Amniotic epithelial cell (primary cell): ENCODE results near the gene SLC12A5.

Source experiments
- DNase-seq: peaks from one replicate; pipeline ENCODE4 v3.0.0-alpha.2; 2010; ENCODE audit warnings: low read depth

The SLC12A5 gene

GRCh38 chr20:46006964-46007363 lies 22.1 kb upstream of the SLC12A5 start:
- no peak for DNase-seq

GRCh38 chr20:46007671-46008070 lies 21.3 kb upstream of the SLC12A5 start:
- DNase-seq = no peak

- no peak for DNase-seq
Observed at GRCh38 chr20:46009816-46010215, 19.2 kb upstream of the SLC12A5 start.

DNA sequence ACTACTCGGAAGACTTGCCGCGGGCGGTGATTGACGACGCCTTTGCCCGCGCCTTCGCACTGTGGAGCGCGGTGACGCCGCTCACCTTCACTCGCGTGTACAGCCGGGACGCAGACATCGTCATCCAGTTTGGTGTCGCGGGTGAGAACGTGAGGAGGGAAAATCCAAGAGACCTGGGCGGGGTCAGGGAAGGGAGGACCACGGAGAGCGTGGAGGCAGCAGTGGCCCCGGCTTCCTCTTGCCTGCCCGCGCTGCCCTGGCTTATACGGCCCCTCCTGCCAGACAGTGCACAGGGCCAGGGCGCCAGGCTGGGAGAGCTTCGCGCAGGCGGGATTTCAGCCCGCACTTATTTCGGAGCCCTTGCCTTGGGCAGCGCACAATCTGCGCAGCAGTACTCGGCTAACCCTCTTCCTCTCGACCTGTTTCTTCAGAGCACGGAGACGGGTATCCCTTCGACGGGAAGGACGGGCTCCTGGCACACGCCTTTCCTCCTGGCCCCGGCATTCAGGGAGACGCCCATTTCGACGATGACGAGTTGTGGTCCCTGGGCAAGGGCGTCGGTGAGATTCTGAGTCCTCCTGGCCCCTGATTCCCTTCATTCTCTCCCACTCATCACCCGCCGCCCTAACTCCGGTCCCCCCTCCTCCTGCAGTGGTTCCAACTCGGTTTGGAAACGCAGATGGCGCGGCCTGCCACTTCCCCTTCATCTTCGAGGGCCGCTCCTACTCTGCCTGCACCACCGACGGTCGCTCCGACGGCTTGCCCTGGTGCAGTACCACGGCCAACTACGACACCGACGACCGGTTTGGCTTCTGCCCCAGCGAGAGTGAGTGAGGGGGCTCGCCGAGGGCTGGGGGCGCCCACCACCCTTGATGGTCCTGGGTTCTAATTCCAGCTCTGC lies 18.3 kb upstream of the SLC12A5 start:
- DNase-seq = no peak

DNA sequence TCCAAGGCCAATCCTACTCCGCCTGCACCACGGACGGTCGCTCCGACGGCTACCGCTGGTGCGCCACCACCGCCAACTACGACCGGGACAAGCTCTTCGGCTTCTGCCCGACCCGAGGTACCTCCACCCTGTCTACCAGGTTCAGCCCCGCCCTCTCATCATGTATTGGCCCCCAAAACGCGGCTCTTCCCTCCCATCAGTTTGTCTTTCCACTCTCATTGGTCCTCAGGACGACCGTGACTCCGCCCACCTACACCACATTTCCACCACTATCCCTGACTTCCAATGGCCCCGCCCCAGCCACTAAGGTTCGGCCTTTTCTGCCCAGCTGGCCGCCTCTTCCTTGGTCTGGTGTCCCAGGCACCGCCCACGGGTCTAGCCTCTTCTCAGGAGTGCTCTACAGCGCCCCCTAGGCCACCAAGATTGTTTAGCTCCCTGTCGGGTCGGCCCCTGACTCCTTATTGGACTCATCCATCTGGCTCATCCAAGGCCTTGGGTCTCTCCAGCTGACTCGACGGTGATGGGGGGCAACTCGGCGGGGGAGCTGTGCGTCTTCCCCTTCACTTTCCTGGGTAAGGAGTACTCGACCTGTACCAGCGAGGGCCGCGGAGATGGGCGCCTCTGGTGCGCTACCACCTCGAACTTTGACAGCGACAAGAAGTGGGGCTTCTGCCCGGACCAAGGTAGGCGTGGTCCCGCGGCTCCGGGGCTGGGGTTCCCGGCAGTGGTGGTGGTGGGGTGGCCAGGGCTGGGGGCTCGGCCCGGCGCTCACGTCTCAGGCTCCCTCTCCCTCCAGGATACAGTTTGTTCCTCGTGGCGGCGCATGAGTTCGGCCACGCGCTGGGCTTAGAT lies 17.2 kb upstream of the SLC12A5 start:
- DNase-seq = peak; percentile 30

- no peak for DNase-seq
Observed at GRCh38 chr20:46012921-46013320, 16.1 kb upstream of the SLC12A5 start.

DNA sequence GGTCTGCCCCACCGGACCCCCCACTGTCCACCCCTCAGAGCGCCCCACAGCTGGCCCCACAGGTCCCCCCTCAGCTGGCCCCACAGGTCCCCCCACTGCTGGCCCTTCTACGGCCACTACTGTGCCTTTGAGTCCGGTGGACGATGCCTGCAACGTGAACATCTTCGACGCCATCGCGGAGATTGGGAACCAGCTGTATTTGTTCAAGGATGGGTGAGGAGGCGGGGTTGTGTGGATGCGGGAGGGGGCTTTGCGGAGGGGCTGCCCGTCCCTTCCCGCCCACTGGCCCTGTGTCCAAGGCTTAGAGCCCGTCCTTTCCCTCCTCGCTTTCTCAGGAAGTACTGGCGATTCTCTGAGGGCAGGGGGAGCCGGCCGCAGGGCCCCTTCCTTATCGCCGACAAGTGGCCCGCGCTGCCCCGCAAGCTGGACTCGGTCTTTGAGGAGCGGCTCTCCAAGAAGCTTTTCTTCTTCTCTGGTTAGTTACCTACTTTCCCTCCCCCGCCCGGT lies 15.6 kb upstream of the SLC12A5 start:
- DNase-seq = no peak

DNA sequence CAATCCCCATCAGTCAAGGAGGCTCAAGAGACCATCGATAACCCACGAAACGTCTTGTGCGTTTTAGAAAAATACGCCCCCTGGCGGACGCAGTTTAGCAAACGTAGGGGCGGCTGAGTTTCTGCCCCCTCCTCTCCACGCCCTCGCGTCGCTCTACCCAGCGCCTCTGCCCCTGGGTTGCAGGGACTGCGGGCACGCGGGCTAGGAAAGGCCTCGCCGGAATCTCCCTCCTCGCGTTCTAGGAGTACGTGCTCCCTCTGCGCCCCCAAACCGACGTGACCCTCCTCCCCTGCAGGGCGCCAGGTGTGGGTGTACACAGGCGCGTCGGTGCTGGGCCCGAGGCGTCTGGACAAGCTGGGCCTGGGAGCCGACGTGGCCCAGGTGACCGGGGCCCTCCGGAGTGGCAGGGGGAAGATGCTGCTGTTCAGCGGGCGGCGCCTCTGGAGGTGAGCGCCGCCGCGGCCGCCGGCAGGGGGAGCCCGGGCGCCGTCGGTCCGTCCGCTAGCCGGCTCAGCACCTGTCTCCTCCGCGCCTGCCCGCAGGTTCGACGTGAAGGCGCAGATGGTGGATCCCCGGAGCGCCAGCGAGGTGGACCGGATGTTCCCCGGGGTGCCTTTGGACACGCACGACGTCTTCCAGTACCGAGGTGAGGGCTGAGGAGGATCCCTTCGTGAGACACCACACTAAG lies 15.0 kb upstream of the SLC12A5 start:
- DNase-seq = peak; percentile 22

GRCh38 chr20:46014517-46015396 lies 14.3 kb upstream of the SLC12A5 start:
- DNase-seq = no peak

DNA sequence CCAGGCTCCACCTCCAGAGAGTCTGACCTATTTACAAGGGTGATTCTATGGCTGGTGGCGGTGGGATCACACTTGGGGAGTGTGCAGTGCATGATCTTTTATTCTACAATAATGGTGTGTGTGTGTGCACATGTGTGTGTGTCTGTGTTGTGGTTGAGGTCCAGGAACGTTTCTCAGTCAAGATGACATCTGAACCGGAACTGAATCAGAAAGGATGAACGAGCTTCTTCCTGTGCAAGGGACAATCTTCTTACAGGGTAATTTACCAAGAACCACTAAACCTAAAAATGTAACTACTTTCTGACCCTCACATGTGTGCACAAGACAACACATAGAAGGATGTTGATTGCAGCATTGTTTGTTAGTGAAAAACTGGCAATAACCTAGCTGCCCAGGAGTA lies 11.7 kb upstream of the SLC12A5 start:
- DNase-seq = no peak

- DNase-seq = no peak
Observed at GRCh38 chr20:46018112-46018511, 10.9 kb upstream of the SLC12A5 start.

GRCh38 chr20:46018611-46019010 lies 10.4 kb upstream of the SLC12A5 start:
- DNase-seq = no peak

- no peak for DNase-seq
Observed at GRCh38 chr20:46020555-46020954, 8.5 kb upstream of the SLC12A5 start.

DNA sequence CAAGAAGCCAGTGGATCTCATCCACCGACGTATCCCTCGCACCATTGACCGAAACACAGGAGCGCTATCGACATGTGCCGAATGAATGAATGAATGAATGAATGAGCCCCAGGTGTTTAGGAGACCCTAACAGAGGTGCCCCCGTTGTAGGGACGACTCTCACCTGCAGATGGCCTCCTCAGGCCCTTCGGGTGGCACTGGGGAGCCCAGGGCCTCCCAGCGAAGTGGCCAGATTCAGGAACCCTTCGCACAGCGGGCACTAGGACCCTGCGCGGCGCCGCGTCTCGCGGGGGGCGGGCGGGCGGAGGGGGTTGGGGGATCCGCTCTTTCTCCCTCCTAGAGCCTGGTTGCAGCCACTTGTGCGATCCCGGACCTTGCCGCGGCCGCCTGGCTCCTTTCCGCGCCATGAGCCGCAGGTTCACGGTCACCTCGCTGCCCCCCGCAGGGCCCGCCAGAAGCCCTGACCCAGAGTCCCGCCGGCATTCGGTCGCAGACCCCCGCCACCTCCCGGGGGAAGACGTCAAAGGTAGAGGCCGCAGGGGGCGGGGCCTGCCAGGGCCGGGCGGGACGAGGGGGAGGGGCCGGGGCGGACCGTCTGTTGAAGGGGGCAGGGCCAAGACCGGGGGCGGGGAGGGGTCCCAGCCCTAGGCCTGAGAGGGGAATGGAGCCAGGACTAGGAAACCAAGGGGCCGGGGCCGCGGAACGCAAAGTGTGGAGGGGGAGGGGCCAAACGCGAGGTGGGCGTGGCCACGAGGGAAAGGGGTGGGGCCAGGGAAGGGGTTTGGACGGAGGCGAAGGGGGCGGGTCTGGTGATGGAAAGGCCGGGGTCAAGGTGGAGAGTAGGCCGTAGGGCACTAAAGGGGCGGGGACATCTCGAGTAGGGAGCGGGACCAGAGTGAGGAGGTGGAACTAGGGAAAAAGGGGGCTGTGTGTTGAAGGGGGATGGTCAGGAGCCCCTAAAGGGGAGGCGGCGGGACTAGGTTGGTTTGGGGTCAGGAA lies 7.4 kb upstream of the SLC12A5 start:
- peak; percentile 17 for DNase-seq

DNA sequence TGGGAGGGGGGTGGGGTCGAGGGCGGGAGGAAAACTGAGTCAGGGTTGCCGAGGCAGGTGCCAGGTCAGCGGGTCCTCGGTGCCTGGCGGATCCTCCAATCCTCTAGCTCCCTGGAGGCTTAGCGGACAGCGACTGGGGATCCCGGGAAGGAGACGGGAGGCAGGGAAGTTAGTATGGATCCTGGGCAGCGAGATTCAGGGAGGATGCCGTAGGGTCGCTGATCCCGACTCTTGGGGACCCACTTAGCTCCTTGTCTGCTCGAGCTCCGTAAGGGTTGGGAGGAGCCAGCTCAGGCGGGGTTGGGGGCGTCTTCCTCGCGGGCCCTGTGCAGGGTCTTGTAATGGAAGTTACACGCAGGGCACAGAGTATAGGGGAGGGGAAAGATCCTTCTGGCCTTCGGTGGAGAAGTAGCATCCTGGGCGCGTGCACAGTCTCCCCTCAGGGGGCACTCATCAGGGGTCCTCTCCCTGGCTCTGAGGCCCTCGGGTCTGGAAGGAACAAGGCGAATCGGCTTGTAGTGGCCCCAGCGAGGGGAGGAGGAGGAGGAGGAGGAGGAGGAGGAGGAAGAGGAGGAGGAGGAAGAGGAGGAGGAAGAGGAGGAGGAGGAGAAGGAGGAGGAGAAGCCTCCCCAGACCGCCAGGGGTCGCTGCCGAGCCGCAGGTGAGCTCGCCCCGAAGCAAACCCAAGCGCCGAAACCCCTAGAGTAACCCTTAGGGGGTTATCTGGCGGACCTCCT lies 6.4 kb upstream of the SLC12A5 start:
- DNase-seq = peak; percentile 20

- DNase-seq = no peak
Observed at GRCh38 chr20:46023148-46023484, 5.9 kb upstream of the SLC12A5 start.

- DNase-seq = peak; percentile 12
Observed at GRCh38 chr20:46023999-46024398, 5.0 kb upstream of the SLC12A5 start.

GRCh38 chr20:46025376-46025783 lies 3.6 kb upstream of the SLC12A5 start:
- DNase-seq = no peak

DNA sequence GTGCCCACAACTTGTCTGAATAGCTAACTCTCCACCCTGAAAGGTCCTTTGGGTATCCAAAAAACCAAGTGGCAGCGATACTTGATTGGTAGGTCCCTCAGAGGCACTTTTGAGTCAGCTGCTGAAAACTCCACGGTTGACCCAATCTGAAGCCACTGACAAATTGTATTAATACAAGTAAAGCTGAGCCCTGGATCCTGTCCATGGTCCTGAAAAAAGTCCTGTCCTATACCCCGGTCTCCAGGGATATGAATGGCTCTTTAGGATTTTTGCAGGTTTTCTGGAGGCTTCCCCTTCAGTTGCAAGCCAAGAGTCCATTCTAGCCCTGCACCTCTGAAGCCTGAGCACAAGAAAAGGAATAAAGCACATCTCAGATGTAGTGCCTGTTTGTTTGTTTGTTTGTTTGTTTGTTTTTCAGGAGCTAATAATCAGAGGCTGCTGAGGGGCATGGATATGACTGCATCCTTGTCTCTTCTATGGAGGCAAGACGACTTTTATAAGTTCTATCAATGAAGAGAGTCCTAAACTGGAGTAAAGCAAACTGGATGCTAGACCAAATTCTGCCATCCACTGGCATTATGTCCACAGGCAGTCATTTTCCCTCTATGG lies 1.7 kb upstream of the SLC12A5 start:
- DNase-seq = peak; percentile 59
